ENCODE measurements around the gene PAX3.

PAX3 gene

DNA sequence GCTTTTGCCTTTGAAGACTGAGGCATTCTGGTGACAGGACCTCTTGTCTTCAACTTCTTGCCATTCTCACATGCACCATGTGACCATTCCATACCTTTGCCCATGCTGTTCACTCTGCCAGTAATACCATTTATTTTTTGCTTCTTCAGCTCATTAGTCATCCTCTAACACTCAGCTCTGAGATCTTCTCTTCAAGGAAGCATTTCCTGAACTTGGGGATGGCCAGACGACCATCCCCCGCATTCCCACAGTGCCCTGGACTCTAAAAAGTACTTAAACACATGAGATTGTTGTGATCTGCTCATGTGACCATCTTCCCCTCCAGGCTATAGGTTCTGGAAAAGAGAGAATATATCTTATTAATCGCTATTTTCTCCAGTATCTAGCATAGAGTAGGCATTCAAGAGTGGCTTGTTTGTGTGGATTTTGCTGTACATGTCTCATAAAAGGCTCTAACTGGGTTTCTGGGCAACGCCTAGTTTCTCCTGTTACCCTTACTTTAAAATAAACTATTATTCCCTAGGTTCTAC lies 33.9 kb downstream of the PAX3 start:
- no peak for DNase-seq

DNA sequence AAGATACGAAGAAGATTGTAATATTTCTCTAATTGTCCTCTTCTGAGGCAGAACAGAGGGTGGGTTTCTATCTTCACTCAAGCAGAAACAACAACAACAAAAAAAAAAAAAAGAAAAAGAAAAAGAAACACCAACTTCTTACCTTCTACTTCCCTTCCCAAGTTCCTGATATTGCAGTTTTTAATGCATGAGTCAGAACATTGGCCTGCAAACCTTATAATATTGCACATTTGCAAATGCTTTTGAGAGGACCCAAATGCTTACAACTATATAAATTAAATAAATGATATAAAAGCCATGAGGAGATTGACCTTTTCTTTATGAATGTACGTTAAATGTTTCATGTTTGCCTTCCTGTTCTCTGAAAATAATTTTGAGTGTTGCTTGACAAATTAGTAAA lies 37.3 kb downstream of the PAX3 start:
- no peak for DNase-seq

DNA sequence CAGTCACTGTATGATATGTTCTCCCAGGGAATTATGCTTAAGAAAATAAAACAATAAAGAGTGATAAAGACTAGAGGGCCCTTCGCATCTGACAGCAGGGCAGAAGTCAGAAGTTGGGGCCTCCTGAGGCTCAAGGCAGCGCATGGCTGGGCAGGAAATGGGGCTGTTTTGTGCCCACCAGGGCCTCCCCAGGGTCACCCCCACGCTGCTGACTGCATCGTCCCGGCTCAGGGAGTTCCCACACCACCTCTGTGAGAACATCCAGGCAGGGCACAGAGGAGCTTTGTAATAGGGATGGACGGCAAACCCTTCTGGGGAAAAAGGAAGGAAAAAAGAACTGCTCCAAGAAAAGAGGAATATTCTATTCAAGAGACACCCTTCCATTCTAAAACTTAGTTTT lies 41.2 kb downstream of the PAX3 start:
- DNase-seq, result no peak

DNA sequence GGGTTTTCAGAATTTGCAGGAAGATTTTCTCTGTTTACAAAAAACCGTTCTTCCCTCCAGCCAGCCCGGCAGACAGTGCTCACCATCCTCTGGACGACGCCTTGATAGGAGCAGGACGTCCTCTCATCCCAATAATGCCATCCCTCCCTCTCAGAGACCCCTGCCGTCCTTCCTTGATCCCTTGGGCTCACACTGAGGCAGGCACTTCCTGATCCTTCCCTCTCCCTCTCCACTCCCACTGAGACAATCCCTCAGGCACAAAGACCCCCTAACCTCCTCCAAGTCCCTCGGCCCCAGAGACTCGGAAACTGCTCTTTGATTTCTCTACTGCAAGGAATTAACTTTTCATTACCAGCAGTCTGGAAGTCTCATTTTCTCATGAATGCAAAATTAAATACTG lies 42.5 kb downstream of the PAX3 start:
- DNase-seq, result no peak

DNA sequence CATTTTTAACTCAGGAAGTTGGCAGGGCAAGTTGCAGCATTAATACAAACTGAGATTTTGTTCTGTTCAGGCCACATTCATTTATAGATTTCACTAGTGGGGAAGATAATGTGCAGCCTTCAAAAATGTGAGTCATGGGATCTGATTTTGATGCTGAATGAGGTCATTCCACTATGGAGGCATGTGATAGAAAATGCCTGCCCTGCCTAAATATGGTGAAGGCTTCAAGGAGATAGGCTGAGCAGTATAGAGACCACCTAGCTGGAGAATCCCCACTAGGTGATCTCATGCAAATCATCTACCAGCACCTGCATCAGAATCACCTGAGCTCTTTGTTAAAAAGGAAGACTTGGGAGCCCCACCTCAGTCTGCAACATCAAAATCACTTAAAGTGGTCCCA lies 43.7 kb downstream of the PAX3 start:
- DNase-seq, result no peak

DNA sequence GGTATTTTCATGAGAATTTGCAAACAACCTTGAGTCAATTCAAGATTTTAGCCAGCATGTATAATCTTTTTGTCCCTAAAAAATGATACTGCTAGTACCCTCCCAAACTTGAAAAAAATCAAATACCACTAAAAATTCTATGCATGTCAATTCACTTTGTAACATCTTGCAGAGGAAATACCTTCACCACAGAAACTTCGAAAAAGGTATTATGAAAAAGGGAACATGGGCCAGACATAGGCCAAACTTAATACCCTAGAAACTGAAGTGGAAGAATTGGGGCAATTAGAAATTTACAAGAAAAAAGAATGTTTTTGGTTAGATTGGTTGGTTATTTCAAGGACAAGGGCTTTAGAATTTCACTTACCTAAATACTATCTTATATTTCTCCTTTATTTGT lies 48.5 kb downstream of the PAX3 start:
- DNase-seq, result no peak

DNA sequence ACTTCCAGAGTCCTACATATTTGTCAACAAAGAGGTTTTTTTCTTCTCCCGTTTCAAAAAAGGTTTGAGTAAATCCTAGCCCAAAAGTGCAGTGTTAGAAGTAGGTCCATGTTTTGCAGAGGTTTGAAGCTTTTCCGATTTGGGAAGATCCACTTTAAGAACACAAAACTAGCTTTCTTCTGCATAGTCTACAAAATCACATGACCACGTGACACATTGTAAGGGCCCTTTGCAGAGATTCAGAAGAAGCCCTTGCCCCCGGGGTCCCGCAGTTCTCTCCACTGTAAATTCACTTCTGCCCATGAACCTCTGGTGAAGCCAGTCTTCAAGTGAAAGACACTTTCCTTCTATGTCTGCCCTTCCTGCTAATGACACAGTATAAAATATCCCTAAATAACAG lies 49.4 kb downstream of the PAX3 start:
- DNase-seq, result no peak

DNA sequence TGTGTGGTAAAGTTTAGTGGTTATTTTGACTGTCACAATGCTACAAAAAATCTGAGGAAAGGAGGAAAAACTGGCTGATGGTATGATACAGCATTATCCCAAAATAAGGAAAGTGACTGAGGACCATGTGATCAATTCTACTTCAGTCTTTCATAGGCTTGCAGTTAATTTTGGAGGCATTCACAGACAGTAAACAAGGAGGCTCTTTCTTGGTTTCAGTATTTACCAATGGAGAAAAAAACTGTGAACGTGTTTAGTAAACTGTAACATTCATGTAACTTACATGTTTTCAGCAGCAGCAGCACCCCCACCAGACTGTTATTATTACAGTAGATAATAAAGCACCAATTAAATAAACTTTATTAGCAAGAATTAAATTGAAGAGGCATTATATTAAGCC lies 50.0 kb downstream of the PAX3 start:
- no peak for DNase-seq

DNA sequence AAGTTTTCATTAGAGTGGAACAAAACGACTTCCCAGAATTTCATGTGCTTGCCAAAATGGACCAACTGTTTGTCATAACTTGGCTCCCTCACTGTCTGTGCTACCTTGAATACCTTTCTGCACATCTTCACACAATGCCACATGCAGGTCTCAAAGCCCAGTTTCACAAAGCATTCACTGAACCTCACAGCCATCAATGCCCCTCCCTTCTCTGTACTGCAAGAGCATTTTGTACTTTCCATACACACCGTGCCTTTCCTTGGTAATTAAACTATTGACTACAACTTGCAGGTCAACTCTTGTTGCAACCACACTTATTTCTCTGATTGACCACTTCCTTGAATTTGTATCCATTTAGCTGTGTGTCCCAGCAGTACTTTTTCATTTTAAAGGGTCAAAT lies 50.5 kb downstream of the PAX3 start:
- no peak for DNase-seq

DNA sequence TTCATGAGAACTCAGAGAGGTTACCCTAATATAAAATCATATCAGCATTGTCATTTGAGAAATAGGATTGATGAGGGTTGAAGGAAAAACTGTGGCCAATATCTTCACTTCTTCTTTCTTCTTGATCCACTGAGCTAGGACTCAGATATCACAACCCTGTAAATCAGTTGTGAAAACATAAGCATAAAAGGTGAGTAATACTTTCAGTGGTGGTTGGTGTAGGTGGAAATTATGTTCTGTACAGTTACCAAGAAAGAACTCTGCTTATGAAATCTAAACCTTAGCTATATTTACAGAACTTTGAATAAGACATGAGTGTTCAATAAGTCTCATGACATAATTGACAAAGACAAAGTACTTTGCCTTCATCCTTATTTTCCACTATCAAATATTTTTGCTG lies 56.3 kb downstream of the PAX3 start:
- no peak for DNase-seq

DNA sequence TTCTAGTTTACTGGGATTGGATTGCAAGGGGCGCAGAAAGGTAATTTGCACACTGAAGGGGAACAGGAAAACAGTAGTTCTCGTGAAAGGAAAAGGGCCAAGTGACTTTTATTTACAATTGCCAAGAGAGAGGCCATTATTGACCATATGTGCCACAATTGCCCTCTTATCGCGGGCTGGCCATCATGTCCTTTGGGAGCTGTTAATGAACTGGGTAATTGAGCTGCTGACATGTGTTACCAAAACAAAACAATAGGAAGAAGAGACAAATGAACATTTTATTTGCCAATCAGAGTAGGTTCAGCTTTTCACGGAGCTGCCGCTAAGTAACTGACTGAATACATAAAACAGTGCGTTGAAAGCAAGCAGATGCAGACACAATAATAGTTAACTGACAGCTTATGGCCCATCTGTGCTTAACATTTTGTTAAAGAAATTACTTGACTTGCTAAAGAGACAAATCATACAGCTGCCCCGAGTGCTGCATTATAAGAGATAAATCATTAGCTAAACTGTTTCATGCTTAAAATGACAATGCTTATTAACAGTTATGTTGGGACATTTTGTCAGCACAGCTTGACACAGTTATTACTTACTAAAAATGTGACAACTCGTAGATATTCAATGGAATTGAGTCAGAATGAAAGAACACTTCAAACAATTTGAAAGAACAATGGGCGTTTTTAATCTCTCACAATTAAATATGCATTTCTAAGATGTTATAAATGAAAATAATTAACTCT lies 57.5 kb downstream of the PAX3 start:
- DNase-seq, result peak; percentile 78 to 80

DNA sequence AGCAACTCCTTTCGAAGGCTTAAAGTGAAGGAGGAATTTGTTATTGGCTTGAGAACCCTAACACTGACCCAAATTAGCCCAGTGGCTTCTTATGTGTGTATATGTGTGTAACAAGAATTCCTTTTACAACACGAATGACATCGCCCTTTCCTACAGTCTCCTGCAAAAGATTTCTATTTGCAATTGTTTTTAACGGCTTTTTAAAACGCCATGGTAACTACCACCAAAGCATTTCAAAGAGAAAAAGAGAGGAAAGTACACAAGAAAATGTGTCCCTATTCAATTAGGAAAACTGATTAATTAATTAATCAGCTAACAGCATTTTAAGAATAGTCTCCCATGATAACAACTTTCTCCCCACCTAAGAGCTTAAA lies 58.1 kb downstream of the PAX3 start:
- DNase-seq, result no peak

DNA sequence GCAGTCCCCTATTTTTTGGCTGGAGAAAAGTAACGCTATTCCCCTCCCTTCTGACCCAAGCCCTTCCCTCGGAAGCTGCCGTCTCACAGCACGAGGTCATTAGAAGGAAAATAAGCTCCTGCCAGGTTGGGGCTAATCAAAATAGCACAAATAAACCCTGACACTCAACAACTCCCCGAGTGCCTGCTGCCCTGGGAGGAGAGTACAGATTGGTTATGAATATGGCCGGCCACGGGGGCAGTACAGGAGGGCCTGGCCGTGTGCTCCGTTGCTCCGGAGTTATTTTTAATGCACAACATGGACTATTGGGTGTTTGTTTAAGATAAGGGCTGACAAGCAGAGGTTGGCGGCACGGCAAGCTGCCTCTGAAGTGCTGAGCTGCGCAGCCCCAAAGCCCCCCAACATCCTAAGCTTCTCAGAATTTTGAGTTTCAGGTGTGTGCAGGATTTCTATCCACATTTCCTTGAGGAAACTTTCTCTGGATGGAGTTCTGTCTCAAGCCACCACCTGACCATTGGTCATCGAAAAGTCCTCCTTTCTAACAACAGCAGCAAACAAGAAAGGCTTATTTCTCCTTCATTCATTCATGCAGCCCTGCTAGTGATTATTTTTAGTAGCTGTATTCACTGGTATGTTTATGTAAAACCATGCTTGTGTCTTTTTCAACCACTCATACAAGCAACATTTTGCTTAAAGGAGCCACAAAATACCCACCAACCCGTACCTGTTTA lies 58.7 kb downstream of the PAX3 start:
- DNase-seq, result no peak

DNA sequence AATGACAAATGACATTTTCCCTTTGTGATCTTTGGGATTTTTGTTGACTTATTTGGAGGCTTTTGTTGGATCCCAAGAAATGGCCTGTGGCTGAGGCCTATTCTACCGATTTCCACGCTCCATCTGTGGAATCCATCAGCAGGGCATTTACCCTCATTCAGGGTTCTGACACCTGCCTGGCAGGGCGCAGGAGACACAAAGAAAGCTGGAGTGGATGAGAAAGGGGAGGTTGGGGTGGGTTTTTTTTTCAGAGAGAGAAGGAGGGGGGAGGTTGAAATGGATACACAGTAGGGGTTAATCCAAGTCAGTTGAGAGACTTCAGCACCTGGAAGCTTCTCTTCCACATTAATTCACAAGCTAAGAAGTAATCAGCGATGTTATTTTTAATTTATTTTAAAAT lies 59.7 kb downstream of the PAX3 start:
- DNase-seq, result no peak

DNA sequence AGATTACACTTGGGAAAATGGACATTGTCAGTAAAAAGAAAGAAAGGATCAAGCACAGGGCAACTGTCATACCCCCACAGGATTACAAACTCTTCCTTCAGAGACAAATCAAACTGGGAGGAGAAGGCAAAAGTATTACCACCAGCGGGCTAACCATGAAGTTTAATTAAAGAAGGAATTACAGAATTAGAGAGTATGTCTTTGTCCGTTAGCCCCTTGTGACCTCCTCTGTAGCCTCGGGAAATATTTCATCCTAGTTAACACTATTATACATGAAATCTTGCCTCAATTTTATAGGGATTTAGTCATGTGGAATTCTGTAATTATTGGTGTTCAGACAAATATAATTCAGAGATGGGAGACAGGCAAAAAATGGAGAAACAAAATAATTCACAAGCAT lies 60.7 kb downstream of the PAX3 start:
- no peak for DNase-seq

DNA sequence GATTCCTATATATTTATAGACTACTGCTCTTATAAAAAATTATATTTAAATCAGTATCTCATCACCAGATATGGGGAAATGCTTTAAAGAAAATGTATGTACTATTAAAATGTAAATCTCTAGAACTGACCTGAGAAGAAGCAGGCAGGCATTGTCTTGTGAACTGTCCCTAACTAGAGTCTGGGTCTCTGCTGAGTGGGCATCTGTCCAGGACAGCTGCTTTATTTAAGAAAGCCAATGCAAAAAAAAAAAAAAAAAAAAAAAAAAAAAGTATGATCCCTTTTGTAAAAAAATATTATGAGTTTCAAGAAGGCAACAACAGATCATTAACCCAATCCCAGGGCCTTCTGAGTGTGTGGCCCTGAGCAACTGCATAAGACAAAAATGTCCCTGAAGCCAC lies 66.0 kb downstream of the PAX3 start:
- DNase-seq, result no peak

DNA sequence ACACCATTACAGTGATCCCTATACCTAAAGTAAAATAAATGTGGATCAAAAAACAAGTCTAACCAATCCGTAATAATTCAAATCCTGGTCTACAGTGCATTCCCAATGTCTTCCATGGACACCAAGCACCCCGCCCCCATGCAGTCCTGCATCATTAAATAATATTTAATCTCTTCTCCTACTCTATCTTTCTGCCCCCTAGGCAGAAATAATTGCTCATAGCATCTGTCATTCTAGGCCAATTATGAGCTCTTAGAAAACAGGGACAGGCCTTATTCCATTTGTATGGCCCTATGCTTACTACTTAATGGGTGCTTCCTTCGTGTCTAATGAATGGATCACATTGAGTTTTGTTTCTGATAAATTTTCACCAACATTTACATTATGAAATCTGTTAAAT lies 66.4 kb downstream of the PAX3 start:
- DNase-seq, result no peak

DNA sequence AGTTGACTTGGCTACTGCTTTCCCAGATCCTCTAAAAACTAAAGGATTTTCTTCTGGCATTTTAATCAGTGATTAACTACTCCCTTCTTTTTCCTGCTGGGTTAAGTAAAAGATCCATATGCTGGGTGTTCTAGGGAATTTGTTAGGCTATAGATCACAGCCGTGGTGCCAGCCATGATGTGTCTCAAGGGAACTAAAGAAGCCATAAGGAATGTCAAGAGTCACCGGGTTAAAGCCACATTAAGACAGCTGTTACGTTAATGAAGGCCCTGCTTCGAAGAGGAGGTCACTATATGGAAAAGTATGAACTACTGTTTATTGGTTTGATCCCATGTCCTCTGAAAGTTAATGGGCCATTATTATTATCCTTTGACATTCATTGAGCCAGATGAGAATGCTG lies 70.7 kb downstream of the PAX3 start:
- no peak for DNase-seq

DNA sequence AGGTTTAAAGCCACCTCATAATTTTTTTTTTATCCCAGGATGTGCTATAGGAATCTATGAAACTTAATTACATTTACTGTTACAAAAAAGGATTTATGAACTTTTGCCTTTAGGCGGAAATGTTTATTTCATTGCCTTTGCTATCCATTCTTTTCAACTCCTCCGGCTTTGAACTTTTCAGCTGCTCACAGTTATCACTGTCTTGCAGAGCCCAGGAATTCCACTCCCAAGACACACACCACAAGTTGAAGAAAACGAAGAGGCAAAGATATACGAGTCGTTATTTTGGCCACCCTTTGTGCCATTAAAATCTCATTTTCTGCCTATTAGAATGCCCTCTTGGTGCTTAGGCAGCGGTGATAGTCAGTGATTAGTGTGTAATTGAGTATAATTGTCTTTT lies 80.0 kb downstream of the PAX3 start:
- DNase-seq, result no peak

DNA sequence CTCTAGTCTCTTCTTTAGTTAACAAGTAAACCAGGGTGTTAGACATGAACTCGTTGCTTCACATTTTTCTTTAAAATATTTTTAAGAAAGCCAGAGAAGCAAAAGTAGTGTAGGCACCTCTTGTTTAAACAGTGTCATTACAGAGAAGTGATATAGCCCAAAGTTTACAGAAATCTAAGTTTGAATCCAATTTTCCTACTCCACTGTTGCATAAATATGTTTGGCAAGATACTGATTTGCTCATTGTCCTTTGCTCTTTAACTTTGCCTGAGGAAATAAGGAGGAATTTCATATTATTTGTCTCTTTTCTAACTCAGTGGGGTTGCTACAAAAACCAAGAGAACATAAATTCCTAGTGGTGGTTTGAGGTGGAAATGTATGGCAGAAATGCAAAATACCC lies 81.1 kb downstream of the PAX3 start:
- no peak for DNase-seq

DNA sequence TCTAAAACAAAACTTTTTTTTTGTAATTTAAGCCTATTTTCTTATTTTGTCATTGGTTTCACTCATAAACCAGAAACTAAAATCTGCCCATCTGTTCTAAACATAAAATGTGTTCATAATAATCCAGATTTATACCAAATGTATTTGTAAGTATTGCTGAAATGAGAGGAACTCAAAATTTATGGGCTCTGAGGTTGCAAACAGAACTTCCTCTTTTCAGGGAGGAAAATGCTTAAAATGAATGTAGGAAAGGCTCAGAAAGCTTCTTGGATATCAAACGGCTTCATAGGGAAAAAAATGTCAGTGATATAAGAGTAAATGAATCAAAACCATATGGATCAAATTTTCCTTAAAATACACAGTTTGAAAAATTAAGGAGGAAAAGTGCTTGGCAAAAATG lies 83.9 kb downstream of the PAX3 start:
- no peak for DNase-seq

DNA sequence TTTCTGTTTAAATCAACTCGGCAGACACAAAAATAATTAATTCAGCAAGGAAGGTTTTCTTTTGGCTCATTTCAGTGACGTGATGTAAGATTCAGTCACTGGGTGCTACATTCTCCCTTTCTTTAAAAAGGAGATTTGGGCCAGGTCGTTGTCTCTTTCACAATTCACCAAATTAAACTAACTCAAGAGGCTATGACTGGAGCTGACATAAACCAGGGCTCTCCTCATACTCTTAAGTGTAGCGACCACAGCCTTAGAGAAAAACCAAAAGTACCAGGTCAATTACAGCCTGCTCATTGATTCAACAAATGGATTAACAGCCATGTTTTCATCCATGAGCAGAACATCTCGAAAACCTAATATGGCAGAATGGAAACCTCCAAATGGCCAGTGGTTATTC lies 85.7 kb downstream of the PAX3 start:
- no peak for DNase-seq

DNA sequence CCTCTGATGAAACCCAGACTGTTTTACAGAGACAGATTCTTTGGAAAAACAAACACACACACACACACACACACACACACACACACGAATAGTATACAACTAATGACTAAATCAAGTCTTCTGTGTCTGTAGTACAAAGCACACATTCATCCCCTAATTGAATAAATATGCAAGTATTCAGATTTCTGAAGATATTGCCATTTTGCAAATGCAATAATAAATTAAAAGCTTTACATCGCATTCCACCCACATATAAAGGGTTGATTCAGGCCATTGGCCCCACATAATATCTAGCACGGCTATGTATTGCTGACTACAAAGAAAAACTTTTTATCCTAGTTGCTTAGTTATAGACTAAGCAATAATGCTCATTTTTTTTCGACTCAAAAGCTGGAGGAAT lies 86.2 kb downstream of the PAX3 start:
- no peak for DNase-seq

DNA sequence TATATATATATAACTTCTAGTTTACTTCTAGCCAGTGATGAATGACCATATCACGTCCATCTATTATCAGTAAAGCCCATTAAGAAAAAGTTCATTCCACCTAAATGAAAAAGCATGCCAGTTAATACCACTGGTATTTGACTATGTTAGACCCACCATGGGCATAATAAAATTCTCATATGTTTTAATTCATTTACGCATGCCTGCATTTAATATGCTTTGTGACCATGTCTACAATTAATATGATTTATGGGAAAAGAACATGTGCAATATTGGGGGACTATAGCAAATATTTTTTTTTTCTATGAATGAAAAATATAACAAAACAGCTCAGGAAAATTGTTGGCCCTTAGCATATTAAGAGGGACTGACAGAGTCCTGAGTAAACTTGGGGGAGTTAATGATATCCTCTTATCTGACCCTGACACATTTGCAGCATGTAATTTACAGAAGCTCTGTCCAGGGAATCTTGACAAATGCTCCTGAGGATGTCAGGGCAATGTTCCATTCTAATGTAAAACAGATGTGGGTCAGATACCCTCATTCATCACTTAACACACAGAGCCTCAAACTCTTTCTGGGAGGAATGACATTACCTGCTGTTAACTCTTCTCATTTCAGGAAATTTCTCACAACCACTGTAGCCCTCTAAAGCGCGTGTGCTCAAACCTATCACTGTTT lies 90.6 kb downstream of the PAX3 start:
- no peak for DNase-seq
